Thyroid gland (tissue), 4 donors: ENCODE data around the gene EPB41L4A.

Source experiments
- CTCF ChIP-seq, 6 experiments: fragments of 200-600 bp in 3 of 6; fragments of 450-650 bp in 3 of 6; sonication (generic) in 3 of 6; IDR thresholded peaks; one replicate each; pipeline ENCODE4 v1.5.1; 2016 to 2019; ENCODE audit warnings: antibody characterized with exemption in 6 of 6, mild to moderate bottlenecking in 2 of 6, inconsistent platforms in 1 of 6, moderate library complexity in 1 of 6
- POLR2A ChIP-seq, 2 donors: fragments of 450-650 bp; IDR thresholded peaks; one replicate each; pipeline ENCODE4 v1.6.1; 2017; ENCODE audit warnings: antibody characterized with exemption in 2 of 2, mild to moderate bottlenecking in 2 of 2, moderate library complexity in 1 of 2

DNA sequence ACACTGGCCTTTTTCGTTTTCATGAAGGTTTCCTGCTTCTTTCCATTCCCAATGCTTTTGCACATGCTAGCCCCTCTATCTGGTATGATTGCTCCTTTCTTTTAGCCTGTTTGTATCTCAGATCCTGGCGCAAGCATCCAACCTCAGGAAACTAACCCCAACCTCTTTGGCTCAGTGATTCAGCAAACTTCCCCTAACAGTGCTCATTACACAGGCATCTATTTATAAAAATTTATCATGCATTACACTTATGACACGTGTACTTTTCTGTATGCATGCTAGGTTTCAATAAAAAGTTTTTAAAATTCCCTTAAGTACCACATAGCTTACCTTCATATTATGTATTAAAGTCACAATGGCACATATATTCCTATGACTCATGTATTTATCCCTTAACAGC, 218.9 kb downstream of the EPB41L4A start:
- no peak for TF ChIP-seq POLR2A (IDR thresholded peaks at IDR 0.05)
- no peak for TF ChIP-seq CTCF (IDR thresholded peaks at IDR 0.05)
